ENCODE data around the gene GNAI1. TPM values are rescaled to one million over a fixed set of nuclear protein-coding genes. Genes with fewer than 3 reads are reported as not detected.

The GNAI1 gene
- total RNA-seq, 1 donor from 2014 or later, result 0.35 TPM

- intact Hi-C loops (cut with micrococcal nuclease), result no loop called here
- Mint-ChIP-seq H3K4me3 (no peak overlapping the region), H3K27me3 (peaks cover 22% of the 10 kb centered on the region), H3K9me3 (peaks cover 3% of the 10 kb centered on the region), H3K36me3 (ENCODE audit: low read depth) (no peaks in the 10 kb centered on the region), H3K4me1 (peaks cover 8% of the 10 kb centered on the region), H3K27ac (no peak overlapping the region)
- TF ChIP-seq CTCF (IDR thresholded peaks at IDR 0.05), result no peak
- ChIA-PET POLR2A (no interaction called here), CTCF (no interaction called here)
- ATAC-seq (ENCODE audit: low read depth), result no peak
- no peak for DNase-seq
Measured at GRCh38 chr7:80132594-80132993, 2.0 kb upstream of the GNAI1 start.

GRCh38 chr7:80133361-80134114, 1.1 kb upstream of the GNAI1 start:
- ChIA-PET CTCF (no interaction called here), POLR2A (no interaction called here)
- Mint-ChIP-seq H3K4me3 (peak overlapping the region; percentile 71), H3K27me3 (peaks cover 26% of the 10 kb centered on the region), H3K27ac (no peak overlapping the region), H3K36me3 (ENCODE audit: low read depth) (no peaks in the 10 kb centered on the region), H3K9me3 (peaks cover 3% of the 10 kb centered on the region), H3K4me1 (peaks cover 8% of the 10 kb centered on the region)
- intact Hi-C loops (cut with micrococcal nuclease), result no loop called here
- DNase-seq (no peak), ATAC-seq (ENCODE audit: low read depth) (no peak)
- no peak for TF ChIP-seq CTCF (IDR thresholded peaks at IDR 0.05)

- Mint-ChIP-seq H3K36me3 (ENCODE audit: low read depth) (no peaks in the 10 kb centered on the region), H3K4me3 (peak overlapping the region; percentile 71), H3K27me3 (peaks cover 29% of the 10 kb centered on the region), H3K4me1 (peaks cover 8% of the 10 kb centered on the region), H3K9me3 (peaks cover 3% of the 10 kb centered on the region), H3K27ac (no peak overlapping the region)
- no peak for TF ChIP-seq CTCF (IDR thresholded peaks at IDR 0.05)
- ChIA-PET POLR2A (no interaction called here), CTCF (no interaction called here)
- ATAC-seq (ENCODE audit: low read depth), result no peak
- no peak for DNase-seq
- intact Hi-C loops (cut with micrococcal nuclease), result no loop called here
Measured at GRCh38 chr7:80134115-80134535, 506 bp upstream of the GNAI1 start.

GRCh38 chr7:80135309-80136104, 876 bp downstream of the GNAI1 start:
- Mint-ChIP-seq H3K36me3 (ENCODE audit: low read depth) (no peaks in the 10 kb centered on the region), H3K4me1 (peaks cover 8% of the 10 kb centered on the region), H3K4me3 (peak overlapping the region; percentile 73), H3K9me3 (peaks cover 3% of the 10 kb centered on the region), H3K27ac (no peak overlapping the region), H3K27me3 (peaks cover 29% of the 10 kb centered on the region)
- no peak for TF ChIP-seq CTCF (IDR thresholded peaks at IDR 0.05)
- POLR2A ChIA-PET, result no interaction called here
- intact Hi-C loops (cut with micrococcal nuclease), result no loop called here
- peak; percentile 49 for ATAC-seq (ENCODE audit: low read depth)
- CTCF ChIA-PET, result no interaction called here
- peak; percentile 19 for DNase-seq

- Mint-ChIP-seq H3K27ac (no peak overlapping the region), H3K27me3 (peaks cover 29% of the 10 kb centered on the region), H3K9me3 (no peaks in the 10 kb centered on the region), H3K4me3 (no peak overlapping the region), H3K4me1 (peaks cover 8% of the 10 kb centered on the region), H3K36me3 (ENCODE audit: low read depth) (no peaks in the 10 kb centered on the region)
- ATAC-seq (ENCODE audit: low read depth) (no peak), DNase-seq (no peak)
- ChIA-PET CTCF (no interaction called here), POLR2A (no interaction called here)
- TF ChIP-seq CTCF (IDR thresholded peaks at IDR 0.05), result no peak
- intact Hi-C loops (cut with micrococcal nuclease), result no loop called here
Measured at GRCh38 chr7:80136261-80137055, 1.8 kb downstream of the GNAI1 start.

Measured in activated B cell treated with CpG ODN at 0.5 μM for 24 hours (primary cell).